Right lobe of liver (tissue), 6 donors: Measurements from ENCODE around the gene TAF5L. TPM values are rescaled to one million over a fixed set of nuclear protein-coding genes. Genes with fewer than 3 reads are reported as not detected.

ENCODE experiments used
- ATAC-seq, 4 donors: fragments of 200-7000 bp; cut with Tn5 transposase; one replicate each; pipeline ENCODE4 v1.9.1; 2020; ENCODE audit warnings: mild to moderate bottlenecking in 4 of 4, moderate library complexity in 4 of 4
- DNase-seq, 3 donors: peaks; one replicate each; pipeline ENCODE4 v3.0.0-alpha.2; 2020
- H3K27ac ChIP-seq, 3 donors: fragments of 200-600 bp; one replicate each; pipeline ENCODE4 v1.8.0; 2022
- H3K27me3 ChIP-seq, 2 donors: fragments of 200-600 bp; one replicate each; pipeline ENCODE4 v1.8.0; 2022
- H3K36me3 ChIP-seq, 4 donors: fragments of 200-600 bp; sonication (generic) in 1 of 4; one replicate each; pipeline versions ENCODE4 v1.5.1 to v1.8.0; 2017 to 2022; ENCODE audit warnings: control low read depth in 1 of 4
- H3K4me1 ChIP-seq, 4 donors: fragments of 200-600 bp; sonication (generic) in 1 of 4; one replicate each; pipeline versions ENCODE4 v1.5.1 to v1.8.0; 2017 to 2022; ENCODE audit warnings: control low read depth in 1 of 4
- H3K4me3 ChIP-seq, 3 donors: fragments of 200-600 bp; one replicate each; pipeline ENCODE4 v1.8.0; 2022
- H3K9me3 ChIP-seq, 4 donors: fragments of 200-600 bp; sonication (generic) in 1 of 4; one replicate each; pipeline versions ENCODE4 v1.5.1 to v1.8.0; 2017 to 2022; ENCODE audit warnings: control low read depth in 1 of 4
- CTCF ChIP-seq, 4 donors: fragments of 200-600 bp in 3 of 4; fragments of 450-650 bp in 1 of 4; IDR thresholded peaks; one replicate each; pipeline versions ENCODE4 v1.5.1 to v1.8.0; 2016 to 2022; ENCODE audit warnings: antibody characterized with exemption in 4 of 4, mild to moderate bottlenecking in 2 of 4
- POLR2A ChIP-seq: fragments of 450-650 bp; IDR thresholded peaks from one replicate; pipeline ENCODE4 v1.6.1; 2017; ENCODE audit warnings: antibody characterized with exemption, mild to moderate bottlenecking
- WGBS: methylation state at CpG from one replicate; pipeline ENCODE4 v1.1.6; 2018; ENCODE audit warnings: low coverage, low lambda C conversion rate; ENCODE audit not compliant: insufficient coverage; ENCODE audit errors: missing lambda C conversion rate; 5-methylcytosine and 5-hydroxymethylcytosine counted together
- intact Hi-C, 2 donors: fragments of 100-400 bp; cut with DNase I; formaldehyde crosslinking; loops; one replicate each; pipeline versions ENCODE4 v1.11.2 to v1.14.1; 2022
- total RNA-seq, 6 experiments: library from RNA; depleted of rRNA in 2 of 6; stranded (reverse); fragments of >200 nt in 2 of 6; fragmentation: NEBNext Ultra II Directional in 3 of 6; extraction: Animal tissue kit (Norgen Biotek cat#: 25700) in 3 of 6; gene quantifications; one replicate each; pipeline versions ENCODE4 v1.1.0 to v1.2.4, GENCODE V29; 2016 to 2023
- donor health status: DM: no; HTN: yes; CAD: no.
- donor health status: DM: no; HTN: no; CAD: no.
- donor health status: DM: no; HTN: no; CAD: no.
- donor health status: DM: no; HTN: yes; CAD: no.
- donor health status: DM: no; HTN: yes; CAD: no.

TAF5L gene
- total RNA-seq, 6 experiments from 2014 or later, result 7.6 to 14.0 (median 9.9) TPM

GRCh38 chr1:229553621-229554130, 72.2 kb downstream of the TAF5L start:
- DNase-seq, result no peak
- ATAC-seq, result no peak
- H3K36me3 ChIP-seq, result no peaks in the 10 kb centered on the region
- intact Hi-C loops, result no loop called here
- TF ChIP-seq CTCF (IDR thresholded peaks at IDR 0.05) (no peak), POLR2A (no peak)
- peaks cover 0 to 34% (median 17%) of the 10 kb centered on the region in 4 donors for H3K4me1 ChIP-seq
- H3K27ac ChIP-seq, result no peak overlapping the region
- no peaks in the 10 kb centered on the region for H3K27me3 ChIP-seq
- WGBS, result 88% methylated on average over 7 of the region's 7 CpGs
- H3K4me3 ChIP-seq, result no peak overlapping the region
- H3K9me3 ChIP-seq, result no peaks in the 10 kb centered on the region

- WGBS, result 83% methylated on average over 5 of the region's 5 CpGs
- ATAC-seq (no peak), DNase-seq (no peak)
- Histone ChIP-seq H3K4me1 (peaks cover 0 to 34% (median 17%) of the 10 kb centered on the region in 4 donors), H3K27ac (no peak overlapping the region), H3K4me3 (no peak overlapping the region), H3K36me3 (no peaks in the 10 kb centered on the region), H3K27me3 (no peaks in the 10 kb centered on the region), H3K9me3 (no peaks in the 10 kb centered on the region)
- intact Hi-C loops, result no loop called here
- no peak for TF ChIP-seq POLR2A
- no peak for TF ChIP-seq CTCF (IDR thresholded peaks at IDR 0.05)
These were observed 73.2 kb downstream of the TAF5L start for GRCh38 chr1:229552732-229553131.

GRCh38 chr1:229550812-229551567, 74.9 kb downstream of the TAF5L start:
- ATAC-seq (peak; percentile 44 to 64 (median 54)), DNase-seq (no peak)
- 46% methylated on average over 2 of the region's 3 CpGs for WGBS
- intact Hi-C loops, result no loop called here
- no peaks in the 10 kb centered on the region for H3K27me3 ChIP-seq
- no peaks in the 10 kb centered on the region for H3K9me3 ChIP-seq
- no peak overlapping the region for H3K4me3 ChIP-seq
- no peak for TF ChIP-seq POLR2A
- TF ChIP-seq CTCF (IDR thresholded peaks at IDR 0.05), result no peak
- peak overlapping the region in 2 of 3 donors; percentile 19 to 38 for H3K27ac ChIP-seq
- H3K4me1 ChIP-seq, result peaks cover 0 to 23% (median 11%) of the 10 kb centered on the region in 4 donors
- H3K36me3 ChIP-seq, result peaks cover 0 to 16% (median 6%) of the 10 kb centered on the region in 4 donors

- no peak overlapping the region for H3K4me3 ChIP-seq
- DNase-seq, result no peak
- peaks cover 0 to 23% (median 11%) of the 10 kb centered on the region in 4 donors for H3K4me1 ChIP-seq
- 93% methylated on average over 5 of the region's 7 CpGs for WGBS
- intact Hi-C loops, result no loop called here
- H3K27ac ChIP-seq, result no peak overlapping the region
- no peak for TF ChIP-seq CTCF (IDR thresholded peaks at IDR 0.05)
- TF ChIP-seq POLR2A, result no peak
- H3K9me3 ChIP-seq, result no peaks in the 10 kb centered on the region
- no peaks in the 10 kb centered on the region for H3K27me3 ChIP-seq
- peaks cover 0 to 20% (median 6%) of the 10 kb centered on the region in 4 donors for H3K36me3 ChIP-seq
- ATAC-seq, result no peak
These were observed 78.4 kb downstream of the TAF5L start for GRCh38 chr1:229547542-229547941.
